ENCODE results near the gene PHOSPHO1.

PHOSPHO1 gene

DNA sequence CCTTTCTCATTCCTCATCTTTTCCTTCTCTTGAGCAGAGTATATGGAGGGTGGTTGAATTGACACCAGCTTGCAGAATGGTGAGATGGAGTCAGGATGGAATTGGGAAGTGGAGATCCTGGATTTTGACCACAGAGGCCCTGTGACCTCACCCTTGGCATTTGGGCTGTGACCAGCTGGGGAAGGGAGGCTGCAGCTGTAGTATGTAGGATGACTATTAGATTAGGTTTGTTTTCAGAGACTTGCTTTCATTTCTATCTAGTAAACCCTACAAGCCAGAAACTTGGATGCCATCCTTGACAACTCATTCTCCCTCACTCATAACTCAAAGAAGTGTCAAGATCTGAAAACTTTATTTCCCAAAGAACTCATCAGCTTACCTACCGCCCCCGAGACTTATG is 26.1 kb downstream of the PHOSPHO1 start:
- Histone ChIP-seq H3K27ac (ENCODE audit: low read length) (no peak overlapping the region), H3K4me3 (ENCODE audit: low read length) (no peak overlapping the region), H3K4me2 (ENCODE audit: low read depth, low read length) (no peak overlapping the region), H3K9me3 (replicated peaks; ENCODE audit: insufficient read depth, low read length) (no peaks in the 10 kb centered on the region), H3F3A (ENCODE audit: insufficient read depth, low read length) (no peaks in the 10 kb centered on the region), H3K79me2 (ENCODE audit: low read length) (no peaks in the 10 kb centered on the region), H3K4me1 (ENCODE audit: low read length) (no peaks in the 10 kb centered on the region), H2AFZ (ENCODE audit: low read length) (no peak overlapping the region), H4K20me1 (ENCODE audit: insufficient read depth, low read length) (no peaks in the 10 kb centered on the region), H3K36me3 (replicated peaks; ENCODE audit: insufficient read depth, low read length) (no peaks in the 10 kb centered on the region), H3K9me2 (replicated peaks; ENCODE audit: insufficient read depth, low read length) (no peaks in the 10 kb centered on the region), H3K9ac (ENCODE audit: low read length) (no peak overlapping the region), H3K27me3 (replicated peaks; ENCODE audit: insufficient read depth, low read length) (peaks cover 44% of the 10 kb centered on the region)
- TF ChIP-seq EZH2 (optimal IDR thresholded peaks at IDR 0.05; ENCODE audit: low read depth, low read length) (no peak), EZH2phosphoT487 (IDR thresholded peaks at IDR 0.05; ENCODE audit: low read length) (no peak)
- TF ChIP-seq, protein P1, sequence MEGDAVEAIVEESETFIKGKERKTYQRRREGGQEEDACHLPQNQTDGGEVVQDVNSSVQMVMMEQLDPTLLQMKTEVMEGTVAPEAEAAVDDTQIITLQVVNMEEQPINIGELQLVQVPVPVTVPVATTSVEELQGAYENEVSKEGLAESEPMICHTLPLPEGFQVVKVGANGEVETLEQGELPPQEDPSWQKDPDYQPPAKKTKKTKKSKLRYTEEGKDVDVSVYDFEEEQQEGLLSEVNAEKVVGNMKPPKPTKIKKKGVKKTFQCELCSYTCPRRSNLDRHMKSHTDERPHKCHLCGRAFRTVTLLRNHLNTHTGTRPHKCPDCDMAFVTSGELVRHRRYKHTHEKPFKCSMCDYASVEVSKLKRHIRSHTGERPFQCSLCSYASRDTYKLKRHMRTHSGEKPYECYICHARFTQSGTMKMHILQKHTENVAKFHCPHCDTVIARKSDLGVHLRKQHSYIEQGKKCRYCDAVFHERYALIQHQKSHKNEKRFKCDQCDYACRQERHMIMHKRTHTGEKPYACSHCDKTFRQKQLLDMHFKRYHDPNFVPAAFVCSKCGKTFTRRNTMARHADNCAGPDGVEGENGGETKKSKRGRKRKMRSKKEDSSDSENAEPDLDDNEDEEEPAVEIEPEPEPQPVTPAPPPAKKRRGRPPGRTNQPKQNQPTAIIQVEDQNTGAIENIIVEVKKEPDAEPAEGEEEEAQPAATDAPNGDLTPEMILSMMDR (IDR thresholded peaks at IDR 0.05; ENCODE audit: low read length) = no peak
- no peak for DNase-seq

DNA sequence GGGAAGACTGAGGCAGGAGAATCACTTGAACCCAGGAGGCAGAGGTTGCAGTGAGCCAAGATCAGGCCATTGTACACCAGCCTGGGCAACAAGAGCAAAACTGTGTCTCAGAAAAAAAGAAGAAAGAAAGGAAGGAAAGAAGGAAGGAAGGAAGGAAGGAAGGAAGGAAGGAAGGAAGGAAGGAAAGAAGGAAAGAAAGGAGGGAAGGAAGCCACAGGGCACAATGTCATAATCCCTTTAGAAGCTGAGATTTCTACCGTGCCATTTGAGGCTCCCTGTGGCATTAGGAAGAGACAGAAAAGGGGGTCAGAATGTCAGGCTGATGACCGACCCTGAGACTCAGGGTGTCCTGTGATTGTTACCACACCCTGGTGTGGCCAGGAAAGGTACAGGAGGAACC is 26.8 kb downstream of the PHOSPHO1 start:
- Histone ChIP-seq H4K20me1 (ENCODE audit: insufficient read depth, low read length) (no peaks in the 10 kb centered on the region), H3K27ac (ENCODE audit: low read length) (no peak overlapping the region), H3K9ac (ENCODE audit: low read length) (no peak overlapping the region), H3K4me1 (ENCODE audit: low read length) (no peaks in the 10 kb centered on the region), H3K27me3 (replicated peaks; ENCODE audit: insufficient read depth, low read length) (peaks cover 36% of the 10 kb centered on the region), H3K9me3 (replicated peaks; ENCODE audit: insufficient read depth, low read length) (no peaks in the 10 kb centered on the region), H3K9me2 (replicated peaks; ENCODE audit: insufficient read depth, low read length) (no peaks in the 10 kb centered on the region), H3K4me3 (ENCODE audit: low read length) (no peak overlapping the region), H3K36me3 (replicated peaks; ENCODE audit: insufficient read depth, low read length) (no peaks in the 10 kb centered on the region), H3K79me2 (ENCODE audit: low read length) (no peaks in the 10 kb centered on the region), H3K4me2 (ENCODE audit: low read depth, low read length) (no peak overlapping the region), H3F3A (ENCODE audit: insufficient read depth, low read length) (no peaks in the 10 kb centered on the region), H2AFZ (ENCODE audit: low read length) (no peak overlapping the region)
- no peak for DNase-seq
- TF ChIP-seq, protein P1 (IDR thresholded peaks at IDR 0.05; ENCODE audit: low read length) = no peak
- TF ChIP-seq EZH2 (optimal IDR thresholded peaks at IDR 0.05; ENCODE audit: low read depth, low read length) (no peak), EZH2phosphoT487 (IDR thresholded peaks at IDR 0.05; ENCODE audit: low read length) (no peak)

DNA sequence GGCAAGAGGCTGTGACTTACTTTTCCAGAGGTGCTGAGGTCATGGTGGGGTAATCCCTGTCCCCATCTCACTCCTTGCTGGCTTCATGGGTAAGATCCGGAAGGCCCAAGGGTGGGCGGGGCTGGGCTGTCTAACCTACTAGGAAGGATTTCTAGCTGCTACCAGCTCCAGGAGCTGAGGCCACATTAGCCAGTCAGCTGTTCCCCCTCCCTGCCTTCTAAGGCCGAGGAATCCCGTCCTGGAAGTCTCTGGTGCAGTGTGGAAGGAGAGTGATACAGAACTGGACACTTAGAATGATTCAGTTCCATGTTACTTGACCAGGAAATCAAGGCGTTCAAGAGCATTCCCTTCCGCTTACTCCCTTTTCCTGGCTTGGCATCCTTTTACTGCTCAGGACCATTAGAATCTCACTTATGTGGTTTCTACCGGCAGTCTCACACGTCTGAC is 29.1 kb downstream of the PHOSPHO1 start:
- H3K27ac ChIP-seq (ENCODE audit: low read length) = no peak overlapping the region
- no peak overlapping the region for H3K4me2 ChIP-seq (ENCODE audit: low read depth, low read length)
- H3K4me1 ChIP-seq (ENCODE audit: low read length) = no peaks in the 10 kb centered on the region
- DNase-seq = no peak
- H3F3A ChIP-seq (ENCODE audit: insufficient read depth, low read length) = no peaks in the 10 kb centered on the region
- H3K27me3 ChIP-seq (replicated peaks; ENCODE audit: insufficient read depth, low read length) = peaks cover 23% of the 10 kb centered on the region; the same call in 1 of the 2 replicates
- no peak overlapping the region for H3K4me3 ChIP-seq (ENCODE audit: low read length)
- H3K9me2 ChIP-seq (replicated peaks; ENCODE audit: insufficient read depth, low read length) = no peaks in the 10 kb centered on the region
- H4K20me1 ChIP-seq (ENCODE audit: insufficient read depth, low read length) = no peaks in the 10 kb centered on the region
- H3K36me3 ChIP-seq (replicated peaks; ENCODE audit: insufficient read depth, low read length) = no peaks in the 10 kb centered on the region
- H2AFZ ChIP-seq (ENCODE audit: low read length) = no peak overlapping the region
- H3K79me2 ChIP-seq (ENCODE audit: low read length) = no peaks in the 10 kb centered on the region
- no peaks in the 10 kb centered on the region for H3K9me3 ChIP-seq (replicated peaks; ENCODE audit: insufficient read depth, low read length)
- TF ChIP-seq EZH2phosphoT487 (IDR thresholded peaks at IDR 0.05; ENCODE audit: low read length) (no peak), EZH2 (optimal IDR thresholded peaks at IDR 0.05; ENCODE audit: low read depth, low read length) (no peak)
- TF ChIP-seq, protein P1 (IDR thresholded peaks at IDR 0.05; ENCODE audit: low read length) = no peak
- no peak overlapping the region for H3K9ac ChIP-seq (ENCODE audit: low read length)
